B cell (primary cell): ENCODE measurements around the gene CCDC106. TPM values are rescaled to one million over a fixed set of nuclear protein-coding genes. Genes with fewer than 3 reads are reported as not detected.

Experiments used
- ATAC-seq: fragments of 200-7000 bp; cut with Tn5 transposase; one replicate; pipeline ENCODE4 v1.10.0; 2021; ENCODE audit warnings: low read depth, mild to moderate bottlenecking, moderate number of reproducible peaks, moderate library complexity
- CTCF ChIA-PET: fragments of 350-600 bp; sonication (Branson Sonifier 250); formaldehyde crosslinking; loops from one replicate; lab custom pipeline; 2021; ENCODE audit warnings: antibody characterized with exemption, inconsistent platforms; lab: Charles Lee
- POLR2A ChIA-PET: fragments of 350-600 bp; sonication (Branson Sonifier 250); formaldehyde crosslinking; loops from one replicate; lab custom pipeline; 2021; ENCODE audit warnings: antibody characterized with exemption; lab: Charles Lee
- DNase-seq: peaks from one replicate; pipeline ENCODE4 v3.0.0; 2013
- H2AFZ ChIP-seq: 2 replicates; pipeline ENCODE4 v1.6.1; 2012; ENCODE audit warnings: mild to moderate bottlenecking, low read depth, low read length; ENCODE audit not compliant: insufficient read depth, poor library complexity, severe bottlenecking
- H3K27ac ChIP-seq, 2 donors: 1 replicate in 1 of 2; 2 replicates in 1 of 2; pipeline ENCODE4 v1.5.1; 2012 to 2013; ENCODE audit warnings: low read length in 2 of 2, mild to moderate bottlenecking in 2 of 2, moderate library complexity in 1 of 2
- H3K27me3 ChIP-seq, 4 experiments: fragments of 200-600 bp in 1 of 4; sonication (generic) in 1 of 4; replicated peaks in 1 of 4; 1 replicate in 2 of 4; 2 replicates in 2 of 4; pipeline versions ENCODE4 v1.6.1 to v1.7.0; 2013 to 2016; ENCODE audit warnings: low read length in 3 of 4, mild to moderate bottlenecking in 2 of 4, mixed read lengths in 1 of 4, moderate library complexity in 1 of 4; ENCODE audit not compliant: insufficient read depth in 4 of 4, control insufficient read depth in 3 of 4; ENCODE audit errors: control extremely low read depth in 1 of 4
- H3K36me3 ChIP-seq, 2 experiments: replicated peaks in 1 of 2; 1 replicate in 1 of 2; 2 replicates in 1 of 2; pipeline versions ENCODE4 v1.6.1 to v1.7.1; 2013; ENCODE audit warnings: low read length in 1 of 2; ENCODE audit not compliant: insufficient read depth in 2 of 2, control insufficient read depth in 1 of 2; ENCODE audit errors: control extremely low read depth in 1 of 2, extremely low read depth in 1 of 2
- H3K4me1 ChIP-seq, 2 donors: fragments of 200-600 bp in 1 of 2; sonication (generic) in 1 of 2; 1 replicate in 1 of 2; 2 replicates in 1 of 2; pipeline versions ENCODE4 v1.5.1 to v1.6.1; 2013 to 2017; ENCODE audit warnings: low read length in 2 of 2; ENCODE audit not compliant: control insufficient read depth in 2 of 2, insufficient read depth in 2 of 2
- H3K4me2 ChIP-seq: replicated peaks from 2 replicates; pipeline ENCODE3; 2012; ENCODE audit warnings: mild to moderate bottlenecking, low read depth, low read length; ENCODE audit not compliant: poor library complexity, severe bottlenecking
- H3K4me3 ChIP-seq, 5 experiments: fragments of 200-600 bp in 1 of 5; sonication (generic) in 1 of 5; 1 replicate in 3 of 5; 2 replicates in 2 of 5; pipeline versions ENCODE4 v1.5.1 to v1.7.0; 2011 to 2016; ENCODE audit warnings: low read length in 4 of 5, mild to moderate bottlenecking in 4 of 5, low read depth in 2 of 5, control low read depth in 1 of 5, moderate library complexity in 1 of 5; ENCODE audit not compliant: insufficient read depth in 1 of 5; ENCODE audit errors: control extremely low read depth in 1 of 5, extremely low read depth in 1 of 5
- H3K79me2 ChIP-seq: fragments of 200-600 bp; sonication (generic); one replicate; pipeline ENCODE4 v1.6.0; 2016; ENCODE audit warnings: low read length; ENCODE audit not compliant: control insufficient read depth, insufficient read depth
- H3K9ac ChIP-seq: fragments of 200-600 bp; sonication (generic); 2 replicates; pipeline ENCODE4 v1.6.1; 2017; ENCODE audit warnings: mild to moderate bottlenecking, low read length, moderate library complexity
- H3K9me3 ChIP-seq, 3 donors: one replicate each; pipeline versions ENCODE4 v1.6.1 to v1.7.1; 2013; ENCODE audit warnings: low read length in 2 of 3; ENCODE audit not compliant: control insufficient read depth in 2 of 3, insufficient read depth in 1 of 3; ENCODE audit errors: control extremely low read depth in 1 of 3
- H4K20me1 ChIP-seq: 2 replicates; pipeline ENCODE4 v1.6.0; 2012; ENCODE audit warnings: mild to moderate bottlenecking, low read length; ENCODE audit not compliant: insufficient read depth, control insufficient read depth, poor library complexity, severe bottlenecking
- H3K27ac Mint-ChIP-seq: one replicate; pipeline ENCODE4 v1.8.0; 2021; ENCODE audit warnings: mixed read lengths
- H3K27me3 Mint-ChIP-seq: one replicate; pipeline ENCODE4 v1.8.0; 2021; ENCODE audit warnings: mixed read lengths
- H3K4me1 Mint-ChIP-seq: one replicate; pipeline ENCODE4 v1.8.0; 2021; ENCODE audit warnings: mixed read lengths
- H3K4me3 Mint-ChIP-seq: one replicate; pipeline ENCODE4 v1.8.0; 2021; ENCODE audit warnings: mixed read lengths
- H3K9me3 Mint-ChIP-seq: one replicate; pipeline ENCODE4 v1.8.0; 2022; ENCODE audit warnings: mixed read lengths; ENCODE audit not compliant: insufficient read depth
- CTCF ChIP-seq: fragments of 200-600 bp; IDR thresholded peaks from one replicate; pipeline ENCODE4 v1.8.0; 2022; ENCODE audit warnings: antibody characterized with exemption, mild to moderate bottlenecking
- EZH2 ChIP-seq: IDR thresholded peaks from 2 replicates; pipeline ENCODE4 v1.6.1; 2012; ENCODE audit warnings: borderline replicate concordance, low read depth, mild to moderate bottlenecking, moderate library complexity, low read length; ENCODE audit not compliant: insufficient read depth, poor library complexity, severe bottlenecking
- WGBS: methylation state at CpG from one replicate; pipeline ENCODE4 v1.1.5; 2013; ENCODE audit warnings: missing lambda C conversion rate; ENCODE audit not compliant: insufficient coverage; 5-methylcytosine and 5-hydroxymethylcytosine counted together
- intact Hi-C: fragments of 100-400 bp; cut with micrococcal nuclease; formaldehyde crosslinking; loops from one replicate; pipeline ENCODE4 v1.10.0; 2022
- polyA plus RNA-seq: library from polyadenylated mRNA; depleted of rRNA; stranded (reverse); fragments of >200 nt; gene quantifications from 2 replicates; pipeline ENCODE4 v1.2.3, GENCODE V29; 2012
- total RNA-seq, 2 donors: library from RNA; stranded (reverse); fragments of 120-200 nt in 1 of 2; gene quantifications; 1 replicate in 1 of 2; 2 replicates in 1 of 2; pipeline versions ENCODE4 v1.2.3 to v1.2.4, GENCODE V29; 2013 to 2022

Gene CCDC106
- total and polyA plus RNA-seq, 2 donors (not counting 1 experiment from before 2014, with no cell fraction given) = 25.2 to 52.1 TPM

- Histone ChIP-seq H3K36me3 (peaks cover 0 to 16% of the 10 kb centered on the region in 2 experiments), H2AFZ (no peak overlapping the region), H3K27ac (no peak overlapping the region), H3K9me3 (no peaks in the 10 kb centered on the region), H3K4me2 (no peak overlapping the region), H3K79me2 (peaks cover 44% of the 10 kb centered on the region), H4K20me1 (peaks cover 40% of the 10 kb centered on the region), H3K4me1 (peaks cover 14 to 18% of the 10 kb centered on the region in 2 donors), H3K9ac (no peak overlapping the region), H3K27me3 (no peaks in the 10 kb centered on the region), H3K4me3 (no peak overlapping the region)
- ChIA-PET CTCF (interaction anchor here (1.0 kb wide), 1 partner anchor 8 kb away, joined by 3 read pairs; no protein-coding TSS in a partner anchor), POLR2A (no interaction called here)
- no peak overlapping the region for H3K27ac Mint-ChIP-seq
- 99% methylated on average over 87 of the region's 98 CpGs for WGBS
- no peaks in the 10 kb centered on the region for H3K9me3 Mint-ChIP-seq
- H3K4me3 Mint-ChIP-seq = no peak overlapping the region
- DNase-seq (no peak), ATAC-seq (no peak)
- intact Hi-C loops = no loop called here
- no peak for TF ChIP-seq CTCF
- no peak for TF ChIP-seq EZH2
- peaks cover 28% of the 10 kb centered on the region for H3K4me1 Mint-ChIP-seq
- no peaks in the 10 kb centered on the region for H3K27me3 Mint-ChIP-seq
Observed at GRCh38 chr19:55614711-55615542, 33.1 kb upstream of the CCDC106 start.
